Neural crest cell (in vitro differentiated cells): ENCODE results near the gene GFI1. TPM values are rescaled to one million over a fixed set of nuclear protein-coding genes. Genes with fewer than 3 reads are reported as not detected.

Source experiments
- DNase-seq: peaks from one replicate; pipeline ENCODE4 v3.0.0; 2021; ENCODE audit warnings: low read depth, mixed read lengths, low spot score
- H3K27ac Mint-ChIP-seq: one replicate; pipeline ENCODE4 v1.8.0; 2021; ENCODE audit warnings: mild to moderate bottlenecking, mixed read lengths; ENCODE audit not compliant: unreplicated experiment
- H3K27me3 Mint-ChIP-seq: 2 replicates; pipeline ENCODE4 v1.8.0; 2021; ENCODE audit warnings: low read depth, mild to moderate bottlenecking, mixed read lengths
- H3K36me3 Mint-ChIP-seq: 2 replicates; pipeline ENCODE4 v1.8.0; 2021; ENCODE audit warnings: low read depth, mild to moderate bottlenecking, mixed read lengths
- H3K4me1 Mint-ChIP-seq: 2 replicates; pipeline ENCODE4 v1.8.0; 2021; ENCODE audit warnings: mixed read lengths
- H3K4me3 Mint-ChIP-seq: one replicate; pipeline ENCODE4 v1.8.0; 2021; ENCODE audit warnings: mild to moderate bottlenecking, mixed read lengths
- H3K9me3 Mint-ChIP-seq: 2 replicates; pipeline ENCODE4 v1.8.0; 2021; ENCODE audit warnings: mixed read lengths
- total RNA-seq: library from RNA; stranded (reverse); gene quantifications from 2 replicates; pipeline ENCODE4 v1.2.1, GENCODE V29; 2021
- TF ChIP-seq, protein P1 (sequence below): fragments of 200-600 bp; sonication (generic); conservative IDR thresholded peaks from 2 replicates; pipeline ENCODE4 v1.5.0; 2021; ENCODE audit warnings: antibody characterized with exemption, mild to moderate bottlenecking

Gene GFI1
- total RNA-seq, 1 donor from 2014 or later: 0.16 TPM

GRCh38 chr1:92458146-92458545 is 28.6 kb downstream of the GFI1 start:
- Mint-ChIP-seq H3K9me3 (no peaks in the 10 kb centered on the region), H3K4me3 (no peak overlapping the region), H3K27me3 (no peaks in the 10 kb centered on the region), H3K4me1 (no peaks in the 10 kb centered on the region), H3K36me3 (no peaks in the 10 kb centered on the region), H3K27ac (no peak overlapping the region)
- TF ChIP-seq, protein P1, sequence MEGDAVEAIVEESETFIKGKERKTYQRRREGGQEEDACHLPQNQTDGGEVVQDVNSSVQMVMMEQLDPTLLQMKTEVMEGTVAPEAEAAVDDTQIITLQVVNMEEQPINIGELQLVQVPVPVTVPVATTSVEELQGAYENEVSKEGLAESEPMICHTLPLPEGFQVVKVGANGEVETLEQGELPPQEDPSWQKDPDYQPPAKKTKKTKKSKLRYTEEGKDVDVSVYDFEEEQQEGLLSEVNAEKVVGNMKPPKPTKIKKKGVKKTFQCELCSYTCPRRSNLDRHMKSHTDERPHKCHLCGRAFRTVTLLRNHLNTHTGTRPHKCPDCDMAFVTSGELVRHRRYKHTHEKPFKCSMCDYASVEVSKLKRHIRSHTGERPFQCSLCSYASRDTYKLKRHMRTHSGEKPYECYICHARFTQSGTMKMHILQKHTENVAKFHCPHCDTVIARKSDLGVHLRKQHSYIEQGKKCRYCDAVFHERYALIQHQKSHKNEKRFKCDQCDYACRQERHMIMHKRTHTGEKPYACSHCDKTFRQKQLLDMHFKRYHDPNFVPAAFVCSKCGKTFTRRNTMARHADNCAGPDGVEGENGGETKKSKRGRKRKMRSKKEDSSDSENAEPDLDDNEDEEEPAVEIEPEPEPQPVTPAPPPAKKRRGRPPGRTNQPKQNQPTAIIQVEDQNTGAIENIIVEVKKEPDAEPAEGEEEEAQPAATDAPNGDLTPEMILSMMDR: no peak
- no peak for DNase-seq

DNA sequence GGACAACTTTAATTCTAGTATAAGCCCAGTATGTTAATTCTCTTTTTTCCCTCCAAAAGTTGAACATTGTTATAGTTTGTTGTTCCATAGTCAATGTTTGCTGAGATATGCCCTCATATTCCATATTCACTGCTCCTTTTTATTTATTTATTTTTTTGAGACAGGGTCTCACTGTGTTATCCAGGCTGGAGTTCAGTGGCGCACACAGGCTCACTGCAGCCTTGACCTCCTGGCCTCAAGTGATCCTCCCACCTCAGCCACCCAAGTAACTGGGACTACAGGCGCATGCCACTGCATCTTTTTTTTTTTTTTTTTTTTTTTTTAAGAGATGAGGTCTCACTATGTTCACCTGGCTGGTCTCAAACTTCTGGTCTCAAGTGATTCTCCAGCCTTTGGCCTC is 38.7 kb downstream of the GFI1 start:
- TF ChIP-seq, protein P1: no peak
- Mint-ChIP-seq H3K4me1 (no peaks in the 10 kb centered on the region), H3K9me3 (peaks cover 4% of the 10 kb centered on the region), H3K36me3 (no peaks in the 10 kb centered on the region), H3K4me3 (no peak overlapping the region), H3K27ac (no peak overlapping the region), H3K27me3 (no peaks in the 10 kb centered on the region)
- DNase-seq: no peak

DNA sequence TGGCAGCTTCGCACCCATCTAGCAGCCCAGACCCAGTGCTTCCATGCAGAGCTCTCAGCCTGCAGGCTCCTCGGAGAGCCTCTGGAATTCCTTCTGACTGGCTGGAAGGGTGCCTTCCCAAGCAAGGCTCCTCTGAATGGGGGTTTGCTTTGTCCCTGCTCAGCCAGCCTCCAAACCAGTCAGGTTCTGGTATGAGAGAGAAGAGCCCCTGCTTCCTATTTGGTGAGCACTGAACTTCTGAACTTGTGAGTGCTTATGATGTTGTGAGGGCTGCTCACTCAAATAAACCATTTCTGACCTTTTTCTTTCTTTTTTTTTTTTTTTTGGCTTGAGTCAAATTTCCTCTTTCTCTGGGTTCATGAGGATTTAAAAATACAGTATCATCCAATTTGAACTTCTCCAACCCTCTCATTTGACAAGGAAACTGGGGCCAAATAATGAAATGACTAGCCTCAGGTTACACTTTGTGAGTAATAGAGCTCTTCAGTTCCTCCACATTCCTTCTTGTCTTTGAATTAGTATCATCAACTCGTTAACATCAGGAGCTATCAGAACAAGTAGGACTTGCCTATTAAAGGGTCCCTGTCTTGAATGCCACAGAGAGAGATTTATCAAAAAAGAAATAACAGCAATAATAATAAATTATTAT is 39.6 kb downstream of the GFI1 start:
- peaks cover 4% of the 10 kb centered on the region for H3K9me3 Mint-ChIP-seq
- TF ChIP-seq, protein P1: no peak
- H3K27me3 Mint-ChIP-seq: no peaks in the 10 kb centered on the region
- H3K27ac Mint-ChIP-seq: no peak overlapping the region
- no peaks in the 10 kb centered on the region for H3K36me3 Mint-ChIP-seq
- H3K4me1 Mint-ChIP-seq: peaks cover 6% of the 10 kb centered on the region
- H3K4me3 Mint-ChIP-seq: no peak overlapping the region
- no peak for DNase-seq

DNA sequence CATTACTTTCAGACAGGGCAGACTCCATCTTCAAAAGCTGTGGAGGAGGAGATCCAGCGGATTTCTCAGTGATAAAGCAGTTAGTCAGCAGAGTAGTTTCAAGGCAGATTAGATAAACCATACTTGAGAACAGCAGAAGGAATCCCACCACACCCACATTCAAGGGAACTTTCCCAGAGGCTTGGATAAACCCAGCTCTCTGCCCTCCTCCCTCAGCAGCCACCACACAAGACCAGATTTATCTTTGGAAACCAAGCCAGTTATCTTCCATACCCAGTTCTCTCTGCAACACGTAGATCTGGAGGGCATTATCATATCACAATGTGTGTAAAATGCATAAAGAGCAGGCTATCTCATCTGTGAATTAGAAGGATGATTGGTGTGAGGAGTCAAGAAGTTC is 40.2 kb downstream of the GFI1 start:
- peaks cover 9% of the 10 kb centered on the region for H3K4me1 Mint-ChIP-seq
- H3K36me3 Mint-ChIP-seq: no peaks in the 10 kb centered on the region
- H3K27me3 Mint-ChIP-seq: no peaks in the 10 kb centered on the region
- peaks cover 4% of the 10 kb centered on the region for H3K9me3 Mint-ChIP-seq
- H3K4me3 Mint-ChIP-seq: no peak overlapping the region
- no peak overlapping the region for H3K27ac Mint-ChIP-seq
- TF ChIP-seq, protein P1: no peak
- no peak for DNase-seq

DNA sequence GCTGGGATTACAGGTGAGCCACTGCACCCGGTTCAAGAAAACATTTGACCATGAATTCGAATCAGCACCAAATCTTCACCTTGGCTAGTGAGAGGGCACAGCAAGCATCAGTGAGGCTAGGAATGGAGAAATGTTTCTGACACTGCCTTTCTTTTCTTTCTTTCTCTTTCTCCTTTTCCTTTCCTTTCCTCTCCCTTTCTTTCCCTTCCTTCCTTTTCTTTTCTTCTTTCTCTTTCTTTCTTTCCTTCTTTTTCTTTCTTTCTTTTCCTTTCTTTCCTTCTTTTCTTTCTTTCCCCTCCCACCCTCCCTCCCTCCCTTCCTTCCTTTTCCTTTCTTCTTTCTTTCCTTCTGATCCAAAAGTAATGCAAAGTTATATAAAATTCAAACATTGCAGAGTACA is 40.9 kb downstream of the GFI1 start:
- Mint-ChIP-seq H3K4me3 (no peak overlapping the region), H3K4me1 (peaks cover 9% of the 10 kb centered on the region), H3K9me3 (peaks cover 4% of the 10 kb centered on the region), H3K36me3 (no peaks in the 10 kb centered on the region), H3K27ac (no peak overlapping the region), H3K27me3 (no peaks in the 10 kb centered on the region)
- TF ChIP-seq, protein P1: no peak
- DNase-seq: no peak
